GOT3 (cell line): Measurements from ENCODE around the gene NOM1.

Source experiments
- DNase-seq: peaks from one replicate; lab custom pipeline; 2025; ENCODE audit warnings: mixed read lengths; lab: John Stamatoyannopoulos, UW

The NOM1 gene

DNA sequence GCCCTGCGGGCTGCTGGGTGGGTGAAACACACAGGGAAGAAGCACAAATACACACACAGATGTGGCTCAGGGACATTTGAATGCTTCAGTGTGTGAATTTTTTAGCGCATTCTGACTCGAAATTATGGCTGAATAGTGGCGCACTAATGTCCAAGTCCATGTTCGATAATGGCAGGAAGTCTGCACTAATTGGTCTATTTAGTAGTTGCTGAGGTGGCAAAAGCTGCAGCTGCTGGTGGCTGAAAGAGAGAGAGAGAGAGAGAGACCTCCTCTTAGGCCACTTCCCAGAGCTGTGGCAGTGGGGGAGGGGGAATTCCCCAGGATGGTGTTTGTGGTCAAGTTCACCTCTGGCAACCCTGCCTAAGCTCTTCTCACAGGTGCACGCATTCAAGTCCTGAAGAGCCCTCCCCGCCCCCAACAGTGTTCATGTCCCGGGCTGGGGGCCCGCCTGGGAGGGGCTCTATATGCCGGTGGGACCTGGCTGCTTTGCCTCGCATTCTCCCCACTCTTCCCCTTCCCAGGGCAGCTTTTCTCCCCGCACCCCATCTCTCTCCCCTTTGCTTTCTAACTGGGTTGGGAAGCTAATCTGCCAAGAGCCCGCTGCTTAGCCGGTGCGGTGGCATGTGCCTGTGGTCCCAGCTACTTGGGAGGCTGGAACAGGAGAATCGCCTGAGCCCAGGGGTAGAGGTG lies 67.0 kb downstream of the NOM1 start:
- no peak for DNase-seq

- DNase-seq = no peak
Observed at GRCh38 chr7:157017149-157017548, 67.6 kb downstream of the NOM1 start.

DNA sequence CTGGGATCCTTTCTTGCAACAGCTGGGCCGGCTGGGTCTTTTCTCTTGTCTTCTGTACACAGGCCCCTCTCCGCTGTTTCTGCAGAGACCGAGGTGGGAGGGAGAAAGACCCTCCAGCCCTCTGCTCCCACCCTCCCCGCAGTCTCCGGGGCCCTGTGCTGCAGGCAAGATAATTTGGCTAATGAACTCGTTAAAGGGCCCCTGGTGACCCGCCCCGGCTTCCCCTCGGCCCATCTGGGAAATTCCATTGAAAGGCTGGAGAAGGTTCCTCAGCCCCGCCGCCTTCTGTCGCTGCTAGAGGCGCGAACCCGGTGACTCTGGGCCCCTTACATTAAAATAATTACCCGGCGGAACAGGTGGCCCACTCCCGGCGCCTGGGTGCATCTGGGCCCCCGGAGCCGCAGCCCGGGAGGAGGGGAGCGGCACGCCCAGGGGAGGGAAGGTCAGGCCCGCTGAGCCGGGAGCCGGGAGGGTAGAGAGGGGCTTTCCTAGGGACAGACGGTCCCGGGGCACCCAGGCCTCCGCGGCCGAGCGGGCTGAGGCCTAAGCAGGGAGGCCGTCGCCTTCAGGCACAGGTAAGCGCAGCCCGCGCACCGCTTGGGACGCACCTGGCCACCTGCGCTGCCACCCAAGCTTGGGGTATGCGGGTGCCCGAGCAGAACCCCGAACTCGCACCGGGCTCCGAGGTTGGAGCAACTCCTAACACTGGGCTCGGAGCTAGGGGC lies 68.3 kb downstream of the NOM1 start:
- no peak for DNase-seq

- no peak for DNase-seq
Observed at GRCh38 chr7:157018328-157018996, 69.0 kb downstream of the NOM1 start.

- no peak for DNase-seq
Observed at GRCh38 chr7:157018997-157019608, 69.6 kb downstream of the NOM1 start.

GRCh38 chr7:157019718-157020451 lies 70.4 kb downstream of the NOM1 start:
- DNase-seq = no peak

DNA sequence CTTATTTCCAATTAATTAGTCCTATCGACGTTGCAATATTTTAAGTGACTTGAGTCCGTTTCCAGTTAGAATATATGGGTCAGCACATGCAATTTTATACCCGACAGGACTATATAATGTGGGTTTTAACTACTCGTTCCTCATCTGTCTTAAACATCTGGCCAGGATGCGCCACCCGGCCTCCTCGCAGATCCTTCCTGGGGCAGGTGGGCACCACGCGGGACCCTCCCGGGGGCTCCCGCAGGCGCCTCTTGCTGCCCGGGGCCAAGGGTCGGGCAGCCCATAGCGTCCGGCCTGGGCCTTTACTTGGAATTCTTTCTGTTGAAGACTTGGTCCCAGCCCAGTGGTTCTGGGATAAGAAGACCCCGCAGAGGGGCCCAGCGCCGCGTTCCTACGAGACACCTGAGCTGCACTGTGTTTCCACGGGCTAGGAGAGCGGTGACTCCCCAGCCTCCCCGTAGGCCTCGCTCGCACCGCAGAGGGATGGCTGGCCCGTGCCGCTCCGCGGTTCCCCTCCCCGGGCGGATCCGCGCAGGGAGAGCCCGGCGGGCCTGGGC lies 71.1 kb downstream of the NOM1 start:
- no peak for DNase-seq

- DNase-seq = no peak
Observed at GRCh38 chr7:157021071-157021870, 71.8 kb downstream of the NOM1 start.

DNA sequence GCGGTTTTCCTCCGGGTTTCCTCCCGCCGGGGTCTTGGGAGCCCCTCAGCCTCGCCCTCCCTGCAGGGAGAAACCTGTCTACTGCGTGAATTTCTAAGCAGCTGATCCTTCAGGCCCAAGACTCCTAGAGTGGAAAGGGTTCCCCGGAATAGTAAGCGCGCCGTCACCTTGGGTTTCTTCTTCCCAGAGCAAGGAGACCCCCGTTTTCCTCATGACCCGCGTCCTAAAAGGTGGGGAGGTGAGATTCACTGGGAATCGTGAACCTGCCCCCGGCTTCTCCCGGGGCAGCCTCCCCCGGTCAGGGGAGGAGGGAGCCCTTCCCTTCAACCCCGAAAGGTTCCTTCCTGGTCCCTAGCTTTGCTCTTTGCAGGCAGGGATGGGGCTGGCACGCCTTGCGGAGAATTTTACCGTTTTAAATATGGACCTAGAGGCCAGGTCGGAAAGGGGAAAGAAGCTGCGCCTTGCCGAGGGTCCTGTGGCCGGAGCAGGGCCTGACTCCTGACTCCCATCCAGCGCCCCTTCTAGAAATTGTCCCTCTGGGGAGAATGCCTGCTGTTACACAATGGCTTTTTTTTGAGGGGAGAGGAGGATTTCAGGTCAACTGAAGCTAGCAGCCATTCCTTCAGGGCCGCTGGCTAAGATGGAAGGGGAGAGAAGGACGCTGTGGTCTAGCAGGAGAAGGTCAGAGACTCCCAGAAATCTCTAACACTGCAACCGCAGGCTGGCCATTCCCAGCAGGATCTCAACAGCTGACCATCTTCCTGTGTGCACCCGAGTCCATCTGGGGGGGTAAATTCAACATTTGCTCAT lies 72.6 kb downstream of the NOM1 start:
- DNase-seq = no peak
